KMS-11 (cell line): Measurements from ENCODE around the gene ITGB1BP1.

Experiments used
- H2AFZ ChIP-seq: fragments of 200-600 bp; sonication (generic); 2 replicates; pipeline ENCODE4 v1.6.1; 2016; ENCODE audit warnings: antibody characterized with exemption, mixed run types, low read depth
- H3K27ac ChIP-seq: fragments of 200-600 bp; sonication (generic); 2 replicates; pipeline ENCODE4 v1.6.1; 2016; ENCODE audit warnings: mild to moderate bottlenecking, mixed run types
- H3K27me3 ChIP-seq: fragments of 200-600 bp; sonication (generic); 2 replicates; pipeline ENCODE4 v1.6.1; 2017; ENCODE audit warnings: mild to moderate bottlenecking, low read depth, mixed run types, moderate library complexity; ENCODE audit not compliant: insufficient read depth
- H3K36me3 ChIP-seq: fragments of 200-600 bp; sonication (generic); 2 replicates; pipeline ENCODE4 v1.6.1; 2017; ENCODE audit warnings: mild to moderate bottlenecking, mixed run types; ENCODE audit not compliant: insufficient read depth
- H3K4me1 ChIP-seq: fragments of 200-600 bp; sonication (generic); 2 replicates; pipeline ENCODE4 v1.6.1; 2016; ENCODE audit warnings: mild to moderate bottlenecking, low read depth, mixed run types; ENCODE audit not compliant: poor library complexity, severe bottlenecking
- H3K4me2 ChIP-seq: fragments of 200-600 bp; sonication (generic); 2 replicates; pipeline ENCODE4 v1.7.0; 2016; ENCODE audit warnings: mild to moderate bottlenecking, mixed run types
- H3K4me3 ChIP-seq: fragments of 200-600 bp; sonication (generic); IDR thresholded peaks from 2 replicates; pipeline ENCODE4 v1.6.1; 2017; ENCODE audit warnings: low read depth, low read length, mixed read lengths; ENCODE audit not compliant: insufficient read depth
- H3K79me2 ChIP-seq: fragments of 200-600 bp; sonication (generic); 2 replicates; pipeline ENCODE4 v1.6.1; 2016; ENCODE audit warnings: low read depth, mixed run types; ENCODE audit not compliant: insufficient read depth
- H3K9ac ChIP-seq: fragments of 200-600 bp; sonication (generic); 2 replicates; pipeline ENCODE4 v1.6.1; 2016; ENCODE audit warnings: mild to moderate bottlenecking, mixed run types
- H4K20me1 ChIP-seq: fragments of 200-600 bp; sonication (generic); 2 replicates; pipeline ENCODE4 v1.6.1; 2016; ENCODE audit warnings: mild to moderate bottlenecking, mixed run types; ENCODE audit not compliant: insufficient read depth
- CTCF ChIP-seq: fragments of 200-600 bp; sonication (generic); conservative IDR thresholded peaks from 2 replicates; pipeline ENCODE4 v1.6.1; 2017; ENCODE audit warnings: low read depth, mild to moderate bottlenecking, antibody characterized with exemption, low read length, moderate library complexity, mixed read lengths

ITGB1BP1 gene

GRCh38 chr2:9404451-9404850 lies 18.9 kb downstream of the ITGB1BP1 start:
- Histone ChIP-seq H3K4me3 (no peak overlapping the region), H3K4me1 (no peaks in the 10 kb centered on the region), H3K79me2 (no peaks in the 10 kb centered on the region), H3K27ac (no peak overlapping the region), H4K20me1 (no peaks in the 10 kb centered on the region), H3K27me3 (no peaks in the 10 kb centered on the region), H3K4me2 (no peak overlapping the region), H3K9ac (no peak overlapping the region), H3K36me3 (no peaks in the 10 kb centered on the region), H2AFZ (no peak overlapping the region)
- TF ChIP-seq CTCF, result no peak

DNA sequence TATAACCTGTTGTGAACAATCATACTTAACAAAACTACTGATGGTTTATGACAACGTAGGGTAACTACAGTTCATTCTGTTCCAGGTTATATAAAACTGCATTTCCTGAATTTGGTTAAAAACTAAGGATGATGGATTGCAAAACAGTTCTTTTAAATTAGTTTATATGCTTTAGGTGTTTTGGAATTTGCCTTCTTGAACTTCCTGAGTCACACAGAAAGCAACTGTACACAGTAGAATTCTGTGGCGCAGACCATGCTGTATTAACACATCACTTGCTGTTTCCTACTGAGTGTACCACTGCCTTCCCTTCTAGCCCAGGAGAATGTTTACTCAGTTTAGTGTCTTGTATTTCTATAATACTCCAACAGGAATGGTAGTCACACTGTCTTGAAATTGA lies 19.4 kb downstream of the ITGB1BP1 start:
- Histone ChIP-seq H2AFZ (no peak overlapping the region), H4K20me1 (no peaks in the 10 kb centered on the region), H3K4me3 (no peak overlapping the region), H3K36me3 (no peaks in the 10 kb centered on the region), H3K79me2 (no peaks in the 10 kb centered on the region), H3K27me3 (no peaks in the 10 kb centered on the region), H3K9ac (no peak overlapping the region), H3K27ac (no peak overlapping the region), H3K4me1 (no peaks in the 10 kb centered on the region), H3K4me2 (no peak overlapping the region)
- TF ChIP-seq CTCF, result no peak

GRCh38 chr2:9401646-9402371 lies 21.5 kb downstream of the ITGB1BP1 start:
- Histone ChIP-seq H4K20me1 (no peaks in the 10 kb centered on the region), H3K4me2 (no peak overlapping the region), H3K27me3 (no peaks in the 10 kb centered on the region), H3K4me1 (no peaks in the 10 kb centered on the region), H3K79me2 (no peaks in the 10 kb centered on the region), H3K9ac (no peak overlapping the region), H3K27ac (no peak overlapping the region), H3K36me3 (no peaks in the 10 kb centered on the region), H2AFZ (no peak overlapping the region), H3K4me3 (no peak overlapping the region)
- TF ChIP-seq CTCF, result no peak

DNA sequence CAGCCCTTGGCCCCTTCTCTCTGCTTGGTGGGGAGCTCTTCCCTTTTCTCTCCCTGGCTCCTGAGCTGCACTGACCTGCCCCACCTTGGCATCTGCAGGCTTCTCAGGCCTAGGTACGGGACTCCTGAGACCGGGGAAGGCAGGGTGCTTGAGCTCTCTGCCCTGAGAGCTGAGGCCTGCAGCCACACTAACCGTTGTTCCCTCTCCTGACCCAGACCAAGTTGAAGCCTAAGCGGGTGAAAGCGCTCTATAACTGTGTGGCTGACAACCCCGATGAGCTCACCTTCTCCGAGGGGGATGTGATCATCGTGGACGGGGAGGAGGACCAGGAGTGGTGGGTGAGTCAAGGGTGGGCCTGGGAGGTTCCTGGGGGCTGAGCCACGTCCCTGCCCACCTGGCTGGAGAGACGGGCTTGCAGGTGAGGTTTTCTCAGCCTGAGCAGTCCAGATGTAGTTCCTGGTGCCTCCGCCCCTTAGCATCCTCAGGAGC lies 22.2 kb downstream of the ITGB1BP1 start:
- Histone ChIP-seq H3K9ac (no peak overlapping the region), H3K36me3 (no peaks in the 10 kb centered on the region), H3K79me2 (no peaks in the 10 kb centered on the region), H3K4me2 (no peak overlapping the region), H4K20me1 (no peaks in the 10 kb centered on the region), H2AFZ (no peak overlapping the region), H3K4me1 (no peaks in the 10 kb centered on the region), H3K27me3 (no peaks in the 10 kb centered on the region), H3K27ac (no peak overlapping the region), H3K4me3 (no peak overlapping the region)
- TF ChIP-seq CTCF, result no peak
